HG03175 (cell line): ENCODE results near the gene STKLD1.
"Not testable (repeated sequence)": the region's sequence is repeated elsewhere in the genome, so short reads cannot be mapped to it uniquely, and the experiment has no call there.

Source experiments
- ATAC-seq: cut with Tn5 transposase; IDR thresholded peaks from one replicate; pipeline ENCODE4 v1.9.1; 2021; ENCODE audit warnings: mild to moderate bottlenecking, moderate library complexity; ENCODE audit not compliant: unreplicated experiment

The STKLD1 gene

GRCh38 chr9:133436681-133437080 is 60.5 kb downstream of the STKLD1 start:
- no peak for ATAC-seq

GRCh38 chr9:133437753-133438531 is 61.8 kb downstream of the STKLD1 start:
- no peak for ATAC-seq

GRCh38 chr9:133439337-133439736 is 63.2 kb downstream of the STKLD1 start:
- ATAC-seq, result no peak

- ATAC-seq, result no peak
These were observed 64.7 kb downstream of the STKLD1 start for GRCh38 chr9:133440874-133441273.

GRCh38 chr9:133441571-133441970 is 65.4 kb downstream of the STKLD1 start:
- no peak for ATAC-seq

GRCh38 chr9:133443248-133443647 is 67.1 kb downstream of the STKLD1 start:
- ATAC-seq, result no peak

- ATAC-seq, result no peak
These were observed 67.8 kb downstream of the STKLD1 start for GRCh38 chr9:133443982-133444381.

GRCh38 chr9:133445293-133445969 is 69.3 kb downstream of the STKLD1 start:
- ATAC-seq, result no peak

GRCh38 chr9:133448487-133448972 is 72.4 kb downstream of the STKLD1 start:
- no peak for ATAC-seq

GRCh38 chr9:133449760-133450159 is 73.6 kb downstream of the STKLD1 start:
- no peak for ATAC-seq

GRCh38 chr9:133451865-133452264 is 75.7 kb downstream of the STKLD1 start:
- ATAC-seq, result not testable (repeated sequence)

GRCh38 chr9:133452562-133452961 is 76.4 kb downstream of the STKLD1 start:
- ATAC-seq, result no peak

GRCh38 chr9:133453651-133454050 is 77.5 kb downstream of the STKLD1 start:
- ATAC-seq, result no peak

- no peak for ATAC-seq
These were observed 78.2 kb downstream of the STKLD1 start for GRCh38 chr9:133454325-133454724.

- ATAC-seq, result no peak
These were observed 78.9 kb downstream of the STKLD1 start for GRCh38 chr9:133454943-133455673.
